ENCODE measurements around the gene ZFYVE27. TPM values are rescaled to one million over a fixed set of nuclear protein-coding genes. Genes with fewer than 3 reads are reported as not detected.

ZFYVE27 gene
- total RNA-seq, 1 donor from 2014 or later, result 28.0 TPM

DNA sequence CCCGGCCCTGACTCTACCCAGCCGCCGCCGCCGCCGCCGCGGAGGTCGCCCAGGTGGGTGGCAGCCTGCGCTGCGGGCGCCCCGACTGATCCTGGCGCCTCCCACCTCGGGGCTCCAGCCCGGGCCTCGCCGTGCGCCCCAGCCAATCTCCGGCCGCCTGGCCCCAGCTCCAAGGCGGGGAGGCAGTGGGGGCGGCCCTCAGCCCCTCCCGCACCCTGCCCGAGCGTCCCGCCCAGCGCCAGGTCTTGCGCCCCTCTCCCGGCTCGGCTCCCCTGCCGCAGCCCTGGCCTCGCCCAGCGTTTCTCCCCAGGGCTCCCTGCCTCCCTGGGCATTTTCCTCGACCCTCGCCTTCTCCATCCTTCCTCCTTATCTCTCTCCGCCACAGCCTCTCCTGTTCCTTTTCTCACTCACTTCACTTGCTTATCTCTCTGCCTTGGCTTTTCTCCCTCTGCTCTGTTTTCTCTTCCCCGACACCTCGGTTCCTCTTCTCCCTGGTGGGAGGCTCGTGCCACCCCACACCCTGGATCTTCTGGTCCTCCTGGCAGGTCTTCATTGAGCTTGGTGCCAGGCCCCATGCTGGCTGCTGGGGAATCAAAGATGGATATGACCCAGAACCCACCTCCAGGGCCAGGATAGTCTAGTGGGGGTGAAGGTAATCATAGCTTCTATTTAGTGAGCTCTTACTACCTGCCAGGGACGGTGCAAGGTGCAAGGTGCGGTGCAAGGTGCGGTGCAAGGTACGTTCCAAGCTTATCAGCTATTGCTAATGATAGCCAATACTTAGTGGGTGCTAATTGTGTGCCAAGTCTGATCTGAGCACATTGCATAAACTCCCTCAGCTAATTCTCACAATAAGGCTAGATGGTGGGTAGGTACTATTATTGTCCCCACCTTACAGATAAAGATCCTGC, 35.2 kb downstream of the ZFYVE27 start, which contains the start of gene SFRP5:
Gene SFRP5, minus strand, starts transcription at position 87 of the 911 bp plus-strand sequence. CDS start 166 bp downstream, outside the sequence.
- Histone ChIP-seq H3K27me3 (peaks cover 4% of the 10 kb centered on the region), H3K27ac (no peak within 1 kb of the TSS), H3K36me3 (no peaks in the 10 kb centered on the region), H3K9me3 (no peaks in the 10 kb centered on the region), H3K4me1 (peaks cover 6% of the 10 kb centered on the region), H3K4me3 (peak within 1 kb of the TSS in 1 of 2 donors; percentile 24)
- intact Hi-C loops (cut with DNase I), result no loop called here
- DNase-seq (ENCODE audit: extremely low spot score in 2 of 2), result no peak
- no peak for TF ChIP-seq POLR2AphosphoS5 (IDR thresholded peaks at IDR 0.05; ENCODE audit: insufficient read depth in 1 of 2, low read depth in 1 of 2)

DNA sequence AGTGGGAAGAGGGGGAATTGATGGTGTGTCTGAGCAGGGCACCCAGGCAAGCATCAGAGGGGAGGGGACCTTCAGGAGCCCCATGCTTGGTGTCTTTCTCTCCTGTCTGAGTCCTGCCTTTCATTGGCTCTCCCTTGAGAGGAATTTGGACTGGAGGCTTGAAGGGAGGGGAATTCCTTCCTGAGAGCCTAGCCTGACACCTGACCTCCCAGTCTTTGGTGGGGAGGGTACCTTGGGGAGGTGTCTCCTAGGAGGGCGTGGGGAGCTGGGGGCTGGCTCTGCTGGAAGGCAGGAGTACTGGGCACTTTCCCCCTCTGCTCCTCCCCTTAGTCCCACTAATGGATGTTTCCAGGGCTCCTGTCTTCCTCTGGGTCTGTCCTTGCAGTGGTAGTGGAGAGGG, 36.2 kb downstream of the ZFYVE27 start:
- Histone ChIP-seq H3K4me3 (no peak overlapping the region), H3K36me3 (no peaks in the 10 kb centered on the region), H3K4me1 (peaks cover 6% of the 10 kb centered on the region), H3K9me3 (no peaks in the 10 kb centered on the region), H3K27me3 (peaks cover 4% of the 10 kb centered on the region), H3K27ac (no peak overlapping the region)
- no peak for DNase-seq (ENCODE audit: extremely low spot score in 2 of 2)
- intact Hi-C loops (cut with DNase I), result no loop called here
- TF ChIP-seq, protein P1, sequence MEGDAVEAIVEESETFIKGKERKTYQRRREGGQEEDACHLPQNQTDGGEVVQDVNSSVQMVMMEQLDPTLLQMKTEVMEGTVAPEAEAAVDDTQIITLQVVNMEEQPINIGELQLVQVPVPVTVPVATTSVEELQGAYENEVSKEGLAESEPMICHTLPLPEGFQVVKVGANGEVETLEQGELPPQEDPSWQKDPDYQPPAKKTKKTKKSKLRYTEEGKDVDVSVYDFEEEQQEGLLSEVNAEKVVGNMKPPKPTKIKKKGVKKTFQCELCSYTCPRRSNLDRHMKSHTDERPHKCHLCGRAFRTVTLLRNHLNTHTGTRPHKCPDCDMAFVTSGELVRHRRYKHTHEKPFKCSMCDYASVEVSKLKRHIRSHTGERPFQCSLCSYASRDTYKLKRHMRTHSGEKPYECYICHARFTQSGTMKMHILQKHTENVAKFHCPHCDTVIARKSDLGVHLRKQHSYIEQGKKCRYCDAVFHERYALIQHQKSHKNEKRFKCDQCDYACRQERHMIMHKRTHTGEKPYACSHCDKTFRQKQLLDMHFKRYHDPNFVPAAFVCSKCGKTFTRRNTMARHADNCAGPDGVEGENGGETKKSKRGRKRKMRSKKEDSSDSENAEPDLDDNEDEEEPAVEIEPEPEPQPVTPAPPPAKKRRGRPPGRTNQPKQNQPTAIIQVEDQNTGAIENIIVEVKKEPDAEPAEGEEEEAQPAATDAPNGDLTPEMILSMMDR (IDR thresholded peaks at IDR 0.05), result no peak
- no peak for TF ChIP-seq POLR2AphosphoS5 (IDR thresholded peaks at IDR 0.05; ENCODE audit: insufficient read depth in 1 of 2, low read depth in 1 of 2)
- no peak for TF ChIP-seq POLR2A (IDR thresholded peaks at IDR 0.05)

DNA sequence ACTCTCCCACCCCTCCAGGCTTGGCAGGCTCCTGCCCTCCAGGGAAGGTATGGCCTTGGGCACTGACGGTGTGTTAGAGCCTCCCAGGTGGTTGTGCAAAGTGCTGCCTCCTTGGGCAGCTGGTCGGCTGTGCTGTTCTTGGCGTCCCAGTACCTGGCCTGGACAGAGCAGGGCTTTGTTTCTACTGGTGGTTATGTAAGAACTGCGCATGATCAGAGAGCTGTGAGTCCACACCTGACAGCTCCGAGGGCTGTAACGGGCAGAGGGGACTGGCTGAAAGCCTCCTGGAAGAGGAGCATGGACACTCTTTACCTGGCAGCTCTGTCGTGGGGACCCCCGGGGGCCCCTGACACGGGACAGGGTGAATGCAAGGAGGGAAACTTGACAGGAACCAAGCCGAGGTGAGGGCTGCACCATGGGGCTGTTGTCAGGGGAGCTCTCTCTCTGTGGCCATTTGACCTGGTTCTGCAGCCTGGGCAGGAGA, 37.9 kb downstream of the ZFYVE27 start:
- TF ChIP-seq POLR2A (IDR thresholded peaks at IDR 0.05) (no peak), POLR2AphosphoS5 (IDR thresholded peaks at IDR 0.05; ENCODE audit: insufficient read depth in 1 of 2, low read depth in 1 of 2) (no peak)
- TF ChIP-seq, protein P1 (IDR thresholded peaks at IDR 0.05), result no peak
- no peak overlapping the region for H3K27ac ChIP-seq
- H3K27me3 ChIP-seq, result peaks cover 4% of the 10 kb centered on the region
- H3K36me3 ChIP-seq, result no peaks in the 10 kb centered on the region
- DNase-seq (ENCODE audit: extremely low spot score in 2 of 2), result no peak
- H3K9me3 ChIP-seq, result no peaks in the 10 kb centered on the region
- H3K4me3 ChIP-seq, result no peak overlapping the region
- peaks cover 6% of the 10 kb centered on the region for H3K4me1 ChIP-seq
- intact Hi-C loops (cut with DNase I), result no loop called here

DNA sequence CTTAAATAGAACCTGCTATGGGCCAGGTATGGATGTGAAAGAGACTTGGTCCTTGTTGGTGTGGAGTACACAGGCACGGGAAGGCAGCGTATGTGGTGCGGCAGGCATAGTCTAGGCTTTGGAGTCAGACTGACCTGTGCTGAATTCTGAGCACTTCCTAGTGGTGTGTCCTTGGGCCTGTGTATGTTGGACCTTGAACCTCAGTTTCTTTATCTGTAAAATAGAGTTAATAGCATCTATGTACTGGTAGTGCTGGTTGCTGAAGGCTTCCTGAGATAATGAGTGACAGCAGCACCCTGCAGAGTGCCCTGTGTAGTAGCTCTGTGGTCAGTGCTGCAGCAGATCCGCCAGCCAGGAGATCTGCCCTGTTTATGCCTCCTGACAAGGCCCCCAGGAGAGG, 40.2 kb downstream of the ZFYVE27 start:
- Histone ChIP-seq H3K4me1 (no peaks in the 10 kb centered on the region), H3K36me3 (no peaks in the 10 kb centered on the region), H3K9me3 (no peaks in the 10 kb centered on the region), H3K27me3 (no peaks in the 10 kb centered on the region), H3K27ac (no peak overlapping the region), H3K4me3 (no peak overlapping the region)
- intact Hi-C loops (cut with DNase I), result no loop called here
- DNase-seq (ENCODE audit: extremely low spot score in 2 of 2), result no peak
- TF ChIP-seq POLR2A (IDR thresholded peaks at IDR 0.05), result no peak

DNA sequence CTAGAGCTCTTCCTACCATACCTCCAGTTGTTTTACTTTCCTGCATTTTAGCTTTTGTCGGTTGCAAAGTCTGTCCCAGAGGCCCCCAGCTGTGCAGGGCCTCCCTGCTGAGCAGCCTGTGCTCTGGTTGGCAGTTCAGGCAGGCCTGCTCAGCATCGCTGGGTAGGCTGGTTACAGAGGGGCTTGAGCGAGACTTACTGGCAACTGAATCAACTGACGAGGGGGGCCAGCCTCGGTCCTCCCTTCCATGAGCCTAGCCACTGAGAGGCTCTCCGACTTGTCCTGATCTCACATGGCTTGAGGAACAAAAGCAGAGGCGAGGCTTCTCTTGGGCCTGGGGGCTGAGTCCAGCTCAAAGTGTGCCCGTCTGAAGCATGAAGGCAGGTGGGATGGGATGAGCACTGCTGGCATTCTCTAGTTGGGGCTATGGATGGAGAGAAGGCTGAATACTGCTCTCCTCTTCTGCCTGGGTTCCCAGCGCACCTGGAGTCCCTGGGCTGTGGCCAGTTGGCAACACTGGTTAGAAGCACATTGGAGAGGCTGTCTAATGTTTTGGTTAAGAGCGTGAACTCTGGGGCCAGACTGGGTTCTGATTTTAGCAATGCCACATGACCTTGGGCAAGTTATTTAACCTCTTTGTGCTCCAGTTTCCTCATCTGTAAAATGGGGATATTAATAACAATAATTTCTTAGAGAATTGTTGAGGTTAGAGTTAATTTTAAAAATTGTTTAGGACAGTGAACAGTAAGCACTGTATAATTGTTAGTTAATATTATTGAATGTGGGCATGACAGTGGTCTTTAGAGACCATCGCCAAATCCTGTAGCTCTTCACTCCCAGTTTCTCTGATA, 41.7 kb downstream of the ZFYVE27 start:
- Histone ChIP-seq H3K4me1 (no peaks in the 10 kb centered on the region), H3K27ac (no peak overlapping the region), H3K4me3 (no peak overlapping the region), H3K36me3 (no peaks in the 10 kb centered on the region), H3K9me3 (no peaks in the 10 kb centered on the region), H3K27me3 (no peaks in the 10 kb centered on the region)
- no peak for DNase-seq (ENCODE audit: extremely low spot score in 2 of 2)
- no peak for TF ChIP-seq POLR2A (IDR thresholded peaks at IDR 0.05)
- no peak for TF ChIP-seq POLR2AphosphoS5 (IDR thresholded peaks at IDR 0.05; ENCODE audit: insufficient read depth in 1 of 2, low read depth in 1 of 2)
- TF ChIP-seq, protein P1 (IDR thresholded peaks at IDR 0.05), result no peak
- intact Hi-C loops (cut with DNase I), result no loop called here
